Amygdala (tissue), 56 donors: ENCODE data around the gene ADCY2.

Experiments used
- DNase-seq, 56 donors: peaks; one replicate each; lab custom pipeline; 2025; lab: John Stamatoyannopoulos, UW

ADCY2 gene

DNA sequence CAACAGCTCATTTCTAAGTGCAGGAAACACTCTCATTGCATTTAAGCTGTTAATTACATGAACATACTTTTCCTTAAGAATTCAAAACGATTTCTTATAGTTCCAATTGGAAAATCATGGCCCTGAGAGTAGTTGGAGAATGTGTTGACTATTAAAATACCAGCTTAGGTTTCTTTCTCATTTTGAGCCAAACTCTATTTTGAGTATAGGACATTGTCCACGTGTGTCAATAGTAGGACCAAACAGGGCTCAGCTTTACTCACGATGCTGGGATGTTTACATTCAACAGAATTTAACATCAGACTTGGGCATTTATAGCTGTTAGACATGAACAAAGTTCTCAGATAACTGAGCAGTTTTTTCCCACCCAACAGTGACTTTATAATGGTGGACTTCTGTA is 39.6 kb downstream of the ADCY2 start:
- no peak for DNase-seq

DNA sequence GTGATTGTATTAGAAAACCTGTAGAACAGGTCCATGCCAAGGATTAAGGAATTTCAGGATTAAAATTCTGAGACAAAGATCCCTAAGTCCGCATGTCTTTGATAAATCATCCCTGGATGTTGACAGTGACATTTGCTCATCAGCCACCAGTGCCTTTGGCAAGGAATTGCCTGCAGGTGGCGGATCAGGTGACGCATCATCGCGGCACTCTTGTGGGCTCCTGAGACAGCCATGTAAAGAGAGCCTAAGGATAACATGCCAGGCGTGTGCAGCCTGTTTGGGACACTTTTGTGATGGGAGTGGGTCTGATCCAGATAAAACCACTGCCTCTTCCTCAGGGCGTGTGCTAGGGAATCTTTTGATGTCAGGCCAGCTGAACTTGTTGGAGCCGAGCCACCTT is 40.6 kb downstream of the ADCY2 start:
- no peak for DNase-seq

GRCh38 chr5:7437836-7438235 is 41.9 kb downstream of the ADCY2 start:
- no peak for DNase-seq

GRCh38 chr5:7445068-7445467 is 49.1 kb downstream of the ADCY2 start:
- DNase-seq, result no peak

GRCh38 chr5:7445831-7446230 is 49.9 kb downstream of the ADCY2 start:
- no peak for DNase-seq

GRCh38 chr5:7446913-7447312 is 51.0 kb downstream of the ADCY2 start:
- no peak for DNase-seq

- DNase-seq, result no peak
Observed at GRCh38 chr5:7453947-7454346, 58.0 kb downstream of the ADCY2 start.

DNA sequence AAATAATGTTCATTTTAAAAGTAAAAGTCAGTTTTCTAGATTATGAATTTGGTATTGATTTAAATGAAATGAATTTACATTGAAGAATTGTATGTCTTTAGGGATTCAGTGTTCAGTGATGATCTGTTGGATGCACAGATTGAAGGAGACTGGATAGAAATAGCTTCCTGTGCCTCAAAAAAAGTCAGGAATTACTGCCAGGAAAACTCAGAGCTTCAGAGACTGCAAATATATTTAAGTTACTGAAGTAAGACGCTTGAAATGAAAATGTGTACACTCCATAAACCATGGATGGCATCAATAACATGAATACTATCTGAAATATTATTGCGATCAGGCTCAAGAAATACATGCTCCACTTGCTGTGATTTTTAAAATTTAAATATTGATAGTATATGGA is 60.3 kb downstream of the ADCY2 start:
- no peak for DNase-seq

GRCh38 chr5:7461371-7461770 is 65.4 kb downstream of the ADCY2 start:
- no peak for DNase-seq

DNA sequence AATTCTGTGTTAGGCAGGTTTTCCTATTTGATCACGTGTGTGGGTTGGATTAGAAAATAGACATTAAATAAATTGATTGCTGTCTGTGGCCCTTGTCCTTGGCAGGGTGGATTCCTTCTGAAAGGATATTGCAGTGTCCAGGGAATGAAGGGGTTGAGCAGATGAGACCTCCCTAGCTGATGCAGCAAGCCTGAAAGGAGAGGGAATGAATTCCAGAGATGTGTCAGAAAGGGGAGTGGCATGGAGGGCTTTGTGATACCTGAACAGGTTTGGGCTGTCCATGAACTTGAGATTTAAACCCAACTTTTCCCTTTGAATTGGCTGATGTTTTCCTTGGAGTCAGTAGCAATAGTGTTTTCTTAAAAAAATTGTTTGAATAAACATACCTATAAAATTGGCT is 66.8 kb downstream of the ADCY2 start:
- no peak for DNase-seq

GRCh38 chr5:7464182-7464581 is 68.2 kb downstream of the ADCY2 start:
- DNase-seq, result no peak

GRCh38 chr5:7467179-7467578 is 71.2 kb downstream of the ADCY2 start:
- DNase-seq, result no peak

- no peak for DNase-seq
Observed at GRCh38 chr5:7468742-7469141, 72.8 kb downstream of the ADCY2 start.

DNA sequence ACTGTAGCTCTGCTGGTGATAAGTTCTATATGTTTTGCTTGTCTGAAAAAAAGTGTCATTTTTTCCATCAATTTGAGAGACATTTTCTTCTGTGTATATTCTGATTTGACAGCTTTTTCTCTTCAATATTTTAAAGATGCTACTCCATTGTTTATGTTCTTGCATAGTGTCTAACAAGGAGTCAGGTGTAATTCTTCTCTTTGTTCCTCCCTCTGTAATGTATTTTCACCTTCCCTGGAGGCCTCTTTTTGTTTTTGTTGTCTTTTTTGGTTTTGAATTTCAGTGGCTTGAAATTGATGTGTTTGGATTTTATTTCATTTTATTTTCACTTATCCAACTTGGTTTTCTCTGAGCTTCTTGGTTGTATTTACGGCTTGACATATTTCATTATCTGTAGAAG is 75.8 kb downstream of the ADCY2 start:
- no peak for DNase-seq

GRCh38 chr5:7473115-7473514 is 77.2 kb downstream of the ADCY2 start:
- DNase-seq, result no peak

GRCh38 chr5:7473668-7474215 is 77.8 kb downstream of the ADCY2 start:
- no peak for DNase-seq

- no peak for DNase-seq
Observed at GRCh38 chr5:7474821-7475403, 79.0 kb downstream of the ADCY2 start.

- DNase-seq, result no peak
Observed at GRCh38 chr5:7478459-7478858, 82.5 kb downstream of the ADCY2 start.

DNA sequence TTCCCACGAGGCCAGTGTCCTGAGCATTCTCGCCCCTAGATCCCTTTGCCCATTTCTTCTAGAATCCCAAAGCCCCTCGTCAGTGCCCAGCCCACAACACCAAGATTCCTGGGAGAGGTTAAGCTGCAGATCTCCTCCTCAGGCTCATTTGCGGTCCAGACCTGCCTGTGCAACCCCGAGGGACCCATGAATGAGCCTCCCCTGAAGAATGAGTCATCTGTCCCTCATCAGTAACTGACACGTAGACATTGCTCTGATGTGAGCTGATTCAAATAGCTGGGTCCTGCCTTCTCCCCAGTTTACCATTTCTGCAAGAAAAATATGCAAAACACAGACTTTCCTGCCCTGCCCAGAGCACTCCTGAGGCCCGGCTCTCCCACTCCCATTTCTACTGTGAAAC is 92.8 kb downstream of the ADCY2 start:
- no peak for DNase-seq

DNA sequence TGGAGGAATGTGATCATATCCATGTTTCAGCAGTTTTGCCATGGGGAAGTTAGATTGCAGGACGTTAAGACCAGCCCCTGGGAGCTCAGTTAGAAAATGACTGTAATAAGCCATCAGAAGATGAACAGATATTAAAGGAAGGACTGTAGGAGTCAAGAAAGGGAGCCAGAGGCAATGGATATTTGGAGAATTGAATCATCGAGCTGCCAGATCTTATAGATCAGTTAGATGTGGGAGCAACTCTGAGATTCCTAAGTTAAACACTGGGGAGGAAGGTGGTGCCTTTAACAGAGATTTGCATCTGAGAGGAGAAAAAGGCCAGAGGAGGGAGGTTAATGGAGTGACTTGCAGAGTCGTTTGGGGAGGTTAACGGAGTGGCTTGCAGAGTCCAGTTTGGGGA is 96.4 kb downstream of the ADCY2 start:
- DNase-seq, result no peak

DNA sequence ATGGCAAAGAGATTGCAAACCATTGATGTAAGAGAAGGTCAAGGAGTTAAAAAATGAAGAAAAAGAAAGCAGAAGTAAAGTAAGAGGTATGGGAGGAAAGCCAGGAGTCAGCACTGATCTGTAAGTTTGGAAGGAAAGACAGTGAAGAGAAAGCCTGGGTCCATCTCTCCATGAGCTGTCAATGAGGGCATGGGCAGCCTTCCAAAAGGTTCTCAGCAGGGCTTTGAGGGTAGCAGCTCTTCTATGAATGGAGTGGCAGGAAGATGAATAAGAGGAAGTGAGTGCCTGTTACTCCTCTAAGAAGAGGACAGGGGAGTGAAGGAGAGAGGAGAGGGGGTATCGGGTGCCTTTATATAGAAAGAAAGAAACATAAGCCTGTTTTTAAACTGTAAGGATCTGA is 97.1 kb downstream of the ADCY2 start:
- peak in 1 of 56 donors; percentile 10 for DNase-seq

DNA sequence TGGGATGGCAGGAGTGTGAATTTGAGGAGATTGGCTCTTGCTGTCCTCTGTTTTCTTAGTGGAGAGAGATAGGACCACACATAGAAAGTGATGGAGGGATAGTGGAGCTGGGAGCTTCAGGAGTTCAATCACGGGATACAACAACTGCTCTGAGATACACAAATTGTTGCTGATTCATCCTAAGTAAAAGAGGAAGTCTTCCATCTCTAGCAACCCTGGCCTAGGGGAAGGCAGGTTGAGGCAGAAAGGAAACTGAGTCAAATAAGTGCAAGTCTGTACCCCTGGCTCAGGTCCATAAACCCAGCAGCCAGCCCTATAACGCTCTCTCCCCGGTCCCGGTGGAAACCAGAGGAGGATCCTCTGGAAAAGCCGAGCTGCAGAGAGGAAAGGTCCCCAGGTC is 97.7 kb downstream of the ADCY2 start:
- no peak for DNase-seq

GRCh38 chr5:7494481-7495130 is 98.7 kb downstream of the ADCY2 start:
- DNase-seq, result no peak
